ENCODE measurements around the gene ZNF554. TPM values are rescaled to one million over a fixed set of nuclear protein-coding genes. Genes with fewer than 3 reads are reported as not detected.

Gene ZNF554
- total RNA-seq, 1 experiment from 2014 or later = 5.9 TPM

DNA sequence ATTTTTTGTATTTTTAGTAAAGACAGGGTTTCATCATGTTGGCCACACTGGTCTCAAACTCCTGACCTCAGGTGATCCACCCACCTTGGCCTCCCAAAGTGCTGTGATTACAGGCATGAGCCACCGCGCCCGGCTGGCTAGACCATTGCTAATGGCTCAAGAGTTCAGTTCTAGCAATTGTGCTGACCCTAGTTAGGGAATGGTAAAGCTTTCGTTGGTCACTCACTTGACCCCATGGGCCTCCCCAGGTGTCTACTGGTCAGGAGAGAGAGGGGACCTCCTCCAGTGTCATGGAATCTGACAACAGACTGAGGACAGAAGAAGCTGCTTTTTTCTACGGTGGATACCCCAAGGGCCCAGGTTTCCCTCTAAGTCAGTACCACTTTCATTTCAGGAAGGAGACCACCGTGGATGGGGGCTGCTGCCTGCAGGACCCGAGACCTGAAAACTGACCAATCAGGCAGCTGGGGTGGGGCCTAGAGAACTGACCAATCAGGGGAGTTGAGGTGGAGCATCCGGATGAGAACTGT, 46.9 kb downstream of the ZNF554 start:
- DNase-seq = no peak
- no peak overlapping the region for H3K27ac ChIP-seq (ENCODE audit: insufficient read length, low read depth, low read length)
- Mint-ChIP-seq H3K36me3 (ENCODE audit: insufficient read depth in 1 of 3, low read depth in 3 of 3) (peaks cover 15 to 19% (median 17%) of the 10 kb centered on the region in 3 experiments), H3K27me3 (ENCODE audit: low read depth) (peaks cover 21% of the 10 kb centered on the region), H3K27ac (no peak overlapping the region), H3K4me3 (no peak overlapping the region), H3K4me1 (no peaks in the 10 kb centered on the region), H3K9me3 (peaks cover 78 to 83% of the 10 kb centered on the region in 2 experiments)
- H3K56ac ChIP-seq (ENCODE audit: insufficient read length, low read depth, low read length) = no peak overlapping the region
- H4K91ac ChIP-seq (ENCODE audit: insufficient read length, low read depth, low read length) = no peak overlapping the region
- H3T11ph ChIP-seq (ENCODE audit: low read length) = no peak overlapping the region
- H2BK120ac ChIP-seq (ENCODE audit: low read depth, low read length, poor library complexity, severe bottlenecking) = no peak overlapping the region
- no peaks in the 10 kb centered on the region for H3K23me2 ChIP-seq (ENCODE audit: insufficient read length, low read depth, low read length, poor library complexity, severe bottlenecking)
- no peaks in the 10 kb centered on the region for H3K79me2 ChIP-seq (ENCODE audit: insufficient read depth, low read length)
- no peak overlapping the region for H3K9ac ChIP-seq (ENCODE audit: extremely low read depth, insufficient read length, low read length)
- H2BK5ac ChIP-seq (ENCODE audit: insufficient read length, low read length) = no peak overlapping the region
- no peak overlapping the region for H4K5ac ChIP-seq (ENCODE audit: insufficient read length, low read depth, low read length)
- H2AFZ ChIP-seq (ENCODE audit: low read length) = no peak overlapping the region
- H2BK20ac ChIP-seq (ENCODE audit: low read depth, low read length, poor library complexity, severe bottlenecking) = no peak overlapping the region
- H2BK15ac ChIP-seq (ENCODE audit: low read depth, low read length) = no peak overlapping the region
- H3K9me3 ChIP-seq (ENCODE audit: control insufficient read depth, low read depth, low read length) = peaks cover 12% of the 10 kb centered on the region
- H3K4me1 ChIP-seq (ENCODE audit: insufficient read depth, low read length) = no peaks in the 10 kb centered on the region
- no peaks in the 10 kb centered on the region for H4K20me1 ChIP-seq (ENCODE audit: control insufficient read depth, insufficient read depth, insufficient read length)
- H2BK12ac ChIP-seq (ENCODE audit: insufficient read length, low read depth, low read length) = no peak overlapping the region
- no peak overlapping the region for H2AK5ac ChIP-seq (ENCODE audit: insufficient read length, low read length)
- H4K8ac ChIP-seq (replicated peaks; ENCODE audit: insufficient read length, low read depth, low read length) = no peak overlapping the region
- TF ChIP-seq CTCF (conservative IDR thresholded peaks at IDR 0.05) = no peak
- no peak overlapping the region for H3K4me2 ChIP-seq (ENCODE audit: insufficient read depth, insufficient read length, low read length)
- no peak overlapping the region for H3K18ac ChIP-seq (ENCODE audit: insufficient read length, low read depth, low read length)
- H3K23ac ChIP-seq (ENCODE audit: insufficient read length, low read depth, low read length) = no peak overlapping the region
- WGBS (ENCODE audit: extremely low coverage, insufficient read length, low lambda C conversion rate) = no CpG with 5 or more reads among the region's 8 CpGs
- no peaks in the 10 kb centered on the region for H3K79me1 ChIP-seq (ENCODE audit: insufficient read depth, low read depth, low read length, poor library complexity, severe bottlenecking)
- H3K14ac ChIP-seq (ENCODE audit: insufficient read depth, low read length) = no peak overlapping the region
- H3K27me3 ChIP-seq (ENCODE audit: insufficient read depth, low read length) = no peaks in the 10 kb centered on the region
- H3K4ac ChIP-seq (ENCODE audit: low read depth, low read length) = no peak overlapping the region
